HepG2 (cell line): ENCODE measurements around the gene COL9A3. TPM values are rescaled to one million over a fixed set of nuclear protein-coding genes. Genes with fewer than 3 reads are reported as not detected.

Source experiments
- AGO1 ChIP-seq: fragments of 200-400 bp; formaldehyde crosslinking; IDR thresholded peaks from 2 replicates; pipeline ENCODE4 v1.6.1; 2017; ENCODE audit warnings: mild to moderate bottlenecking, low read depth, low read length, moderate library complexity; ENCODE audit not compliant: poor library complexity, severe bottlenecking
- CREB1 ChIP-seq, 2 experiments: fragments of 450-650 bp in 1 of 2; IDR thresholded peaks; 2 replicates each; pipeline ENCODE4 v1.6.1; 2016 to 2017; ENCODE audit warnings: control low read depth in 1 of 2, mild to moderate bottlenecking in 1 of 2, missing compliant biosample characterization in 1 of 2, missing genetic modification characterization in 1 of 2
- ELF1 ChIP-seq: sonication (generic); formaldehyde crosslinking; IDR thresholded peaks from 2 replicates; pipeline ENCODE4 v1.4.0; 2020; ENCODE audit warnings: missing genetic modification reagents
- ERF ChIP-seq: IDR thresholded peaks from 2 replicates; pipeline ENCODE4 v1.6.1; 2018; ENCODE audit warnings: missing biosample characterization, missing genetic modification reagents
- HNF4G ChIP-seq, 2 experiments: sonication (generic) in 1 of 2; formaldehyde crosslinking in 1 of 2; IDR thresholded peaks; 2 replicates each; pipeline versions ENCODE4 v1.4.0 to v1.6.1; 2011 to 2020; ENCODE audit warnings: borderline replicate concordance in 2 of 2, low read depth in 2 of 2, mild to moderate bottlenecking in 2 of 2, low read length in 1 of 2, missing genetic modification reagents in 1 of 2, moderate library complexity in 1 of 2
- HOXA9 ChIP-seq: sonication (generic); formaldehyde crosslinking; IDR thresholded peaks from 2 replicates; pipeline ENCODE4 v1.8.1; 2022; ENCODE audit warnings: missing genetic modification reagents, mild to moderate bottlenecking, moderate library complexity, borderline replicate concordance
- MAZ ChIP-seq, 2 experiments: sonication (generic) in 1 of 2; formaldehyde crosslinking in 1 of 2; IDR thresholded peaks; 2 replicates each; pipeline versions ENCODE4 v1.5.0 to v1.6.1; 2012 to 2020; ENCODE audit warnings: low read depth in 2 of 2, mild to moderate bottlenecking in 2 of 2, borderline replicate concordance in 1 of 2, improper control_type of control experiment in 1 of 2, low read length in 1 of 2, missing genetic modification reagents in 1 of 2, moderate library complexity in 1 of 2
- MIER2 ChIP-seq: IDR thresholded peaks from 2 replicates; pipeline ENCODE4 v1.6.1; 2016; ENCODE audit warnings: missing biosample characterization, missing genetic modification reagents
- NFE2L2 ChIP-seq: fragments of 150-350 bp; IDR thresholded peaks from 2 replicates; pipeline ENCODE4 v1.6.1; 2014; ENCODE audit warnings: low read length
- NFYB ChIP-seq: sonication (generic); formaldehyde crosslinking; IDR thresholded peaks from 2 replicates; pipeline ENCODE4 v1.4.0; 2020; ENCODE audit warnings: missing genetic modification reagents
- POGZ ChIP-seq: sonication (generic); formaldehyde crosslinking; IDR thresholded peaks from 2 replicates; pipeline ENCODE4 v1.4.0; 2020; ENCODE audit warnings: mild to moderate bottlenecking, missing genetic modification reagents
- SPEN ChIP-seq: sonication (generic); formaldehyde crosslinking; IDR thresholded peaks from 2 replicates; pipeline ENCODE4 v1.5.1; 2020; ENCODE audit warnings: low read depth, mild to moderate bottlenecking, missing genetic modification reagents
- TBP ChIP-seq: sonication (generic); formaldehyde crosslinking; IDR thresholded peaks from 2 replicates; pipeline ENCODE4 v1.5.0; 2020; ENCODE audit warnings: missing genetic modification reagents
- TGIF2 ChIP-seq: IDR thresholded peaks from 2 replicates; pipeline ENCODE4 v1.6.1; 2016; ENCODE audit warnings: control low read depth, missing compliant biosample characterization
- TIGD3 ChIP-seq: sonication (generic); formaldehyde crosslinking; IDR thresholded peaks from 2 replicates; pipeline ENCODE4 v1.5.1; 2020; ENCODE audit warnings: mild to moderate bottlenecking, missing genetic modification reagents, borderline replicate concordance
- ZBED4 ChIP-seq: sonication (generic); formaldehyde crosslinking; IDR thresholded peaks from 2 replicates; pipeline ENCODE4 v1.4.0; 2020; ENCODE audit warnings: missing genetic modification reagents, borderline replicate concordance
- ZBTB33 ChIP-seq: sonication (generic); formaldehyde crosslinking; IDR thresholded peaks from 2 replicates; pipeline ENCODE4 v1.4.0; 2020; ENCODE audit warnings: missing genetic modification reagents
- ZMAT3 ChIP-seq: sonication (generic); formaldehyde crosslinking; conservative IDR thresholded peaks from 2 replicates; pipeline ENCODE4 v1.7.0; 2021; ENCODE audit warnings: missing genetic modification reagents
- ZMYM3 ChIP-seq: sonication (generic); formaldehyde crosslinking; IDR thresholded peaks from 2 replicates; pipeline ENCODE4 v1.5.1; 2020; ENCODE audit warnings: mild to moderate bottlenecking, missing genetic modification reagents
- ZNF224 ChIP-seq: sonication (generic); formaldehyde crosslinking; IDR thresholded peaks from 2 replicates; pipeline ENCODE4 v1.5.0; 2020; ENCODE audit warnings: mild to moderate bottlenecking, missing genetic modification reagents
- ZNF619 ChIP-seq: sonication (generic); formaldehyde crosslinking; IDR thresholded peaks from 2 replicates; pipeline ENCODE4 v1.4.0; 2020; ENCODE audit warnings: mild to moderate bottlenecking, missing genetic modification reagents
- ZNF766 ChIP-seq: sonication (generic); formaldehyde crosslinking; IDR thresholded peaks from 2 replicates; pipeline ENCODE4 v1.5.0; 2020; ENCODE audit warnings: missing genetic modification reagents, borderline replicate concordance
- polyA plus RNA-seq, 8 experiments: library from polyadenylated mRNA; depleted of rRNA in 3 of 8; stranded (reverse) in 7 of 8; unstranded in 1 of 8; fragments of >200 nt; fragmentation: Illumina TruSeq in 4 of 8; extraction: Trizol in 4 of 8; gene quantifications; 2 replicates each; pipeline versions ENCODE4 v1.2.1 to v1.2.3, GENCODE V29; 2011 to 2016; ENCODE audit warnings: low read depth in 4 of 8, missing spikeins in 1 of 8, mixed read lengths in 1 of 8; ENCODE audit not compliant: insufficient read depth in 1 of 8
- total RNA-seq, 5 experiments: library from RNA; depleted of rRNA; stranded (reverse); fragments of >200 nt; fragmentation: Illumina TruSeq; extraction: Trizol; gene quantifications; 2 replicates each; pipeline ENCODE4 v1.2.3, GENCODE V29; 2016; ENCODE audit warnings: low read depth in 1 of 5

COL9A3 gene
- total and polyA plus RNA-seq, 2 of the 13 experiments (the other 11 are each of a cell fraction or from before 2014, with no cell fraction given), result 155 to 204 TPM

GRCh38 chr20:62808211-62808865 lies 8.5 kb upstream of the COL9A3 start (continued):
- peak; percentile 19; the same call in 1 of the 2 replicates for TF ChIP-seq TGIF2 (CRISPR knock-in tag)
- no peak for TF ChIP-seq TIGD3 (CRISPR knock-in tag)
- TF ChIP-seq MIER2, result no peak
- TF ChIP-seq AGO1, result peak; percentile 44
- no peak for TF ChIP-seq HOXA9 (CRISPR knock-in tag)
- TF ChIP-seq ZNF619 (CRISPR knock-in tag), result no peak
- no peak for TF ChIP-seq ZNF766
- peak; percentile 60; the same call in 1 of the 2 replicates for TF ChIP-seq ZBED4 (CRISPR knock-in tag)
- TF ChIP-seq ZNF224, result 0 out of 2 replicates have a peak, but pooled peaks have one; percentile 34
- no peak for TF ChIP-seq NFYB (CRISPR knock-in tag)
- TF ChIP-seq HNF4G (IDR thresholded peaks at IDR 0.05; ENCODE audit: borderline replicate concordance, low read depth, low read length), result no peak
- TF ChIP-seq HNF4G (CRISPR knock-in tag; IDR thresholded peaks at IDR 0.05; ENCODE audit: borderline replicate concordance, low read depth), result no peak
- TF ChIP-seq ERF, result 0 out of 2 replicates have a peak, but pooled peaks have one; percentile 50
- TF ChIP-seq ZMAT3 (CRISPR knock-in tag), result no peak
- TF ChIP-seq POGZ (CRISPR knock-in tag), result no peak
- TF ChIP-seq ZBTB33, result 0 out of 2 replicates have a peak, but pooled peaks have one; percentile 27
- 0 out of 2 replicates have a peak, but pooled peaks have one; percentile 13 for TF ChIP-seq SPEN (CRISPR knock-in tag)
- no peak for TF ChIP-seq ZMYM3 (CRISPR knock-in tag)
- no peak for TF ChIP-seq TBP
- TF ChIP-seq MAZ (IDR thresholded peaks at IDR 0.05; ENCODE audit: borderline replicate concordance, low read depth, low read length), result no peak
- TF ChIP-seq MAZ (CRISPR knock-in tag; IDR thresholded peaks at IDR 0.05; ENCODE audit: low read depth), result 0 out of 2 replicates have a peak, but pooled peaks have one; percentile 1
- TF ChIP-seq ELF1 (CRISPR knock-in tag), result no peak
- TF ChIP-seq NFE2L2, result 0 out of 2 replicates have a peak, but pooled peaks have one; percentile 1
- no peak for TF ChIP-seq CREB1 (IDR thresholded peaks at IDR 0.05)
- TF ChIP-seq CREB1 (CRISPR knock-in tag; IDR thresholded peaks at IDR 0.05), result no peak
